Fibroblast of villous mesenchyme (primary cell): Measurements from ENCODE around the gene MRM1. TPM values are rescaled to one million over a fixed set of nuclear protein-coding genes. Genes with fewer than 3 reads are reported as not detected.

Experiments used
- DNase-seq: peaks from one replicate; pipeline ENCODE4 v3.0.0-alpha.2; 2010; ENCODE audit warnings: low read depth
- H3K4me3 ChIP-seq: 2 replicates; pipeline ENCODE4 v1.5.1; 2011; ENCODE audit warnings: low read depth, mild to moderate bottlenecking, low read length
- CTCF ChIP-seq: IDR thresholded peaks from 2 replicates; pipeline ENCODE4 v1.5.1; 2012; ENCODE audit warnings: low read depth, mild to moderate bottlenecking, low read length; ENCODE audit not compliant: insufficient read depth
- total RNA-seq: library from RNA; depleted of rRNA; stranded (reverse); fragments of >200 nt; gene quantifications from 2 replicates; pipeline ENCODE4 v1.2.3, GENCODE V29; 2012

The MRM1 gene
- total RNA-seq, 1 donor: 4.7 TPM

GRCh38 chr17:36641331-36641876 is 40.0 kb downstream of the MRM1 start:
- no peak for TF ChIP-seq CTCF
- no peak overlapping the region for H3K4me3 ChIP-seq
- no peak for DNase-seq

- DNase-seq: no peak
- TF ChIP-seq CTCF: no peak
- peak overlapping the region; percentile 15 for H3K4me3 ChIP-seq
These were observed 40.8 kb downstream of the MRM1 start for GRCh38 chr17:36641877-36642845.

GRCh38 chr17:36643086-36643685 is 41.8 kb downstream of the MRM1 start:
- no peak for DNase-seq
- TF ChIP-seq CTCF: no peak
- H3K4me3 ChIP-seq: no peak overlapping the region

GRCh38 chr17:36645422-36645821 is 44.0 kb downstream of the MRM1 start:
- TF ChIP-seq CTCF: no peak
- no peak overlapping the region for H3K4me3 ChIP-seq
- no peak for DNase-seq

GRCh38 chr17:36647636-36648035 is 46.3 kb downstream of the MRM1 start:
- no peak for TF ChIP-seq CTCF
- H3K4me3 ChIP-seq: no peak overlapping the region
- DNase-seq: no peak

- TF ChIP-seq CTCF: no peak
- H3K4me3 ChIP-seq: no peak overlapping the region
- DNase-seq: no peak
These were observed 48.9 kb downstream of the MRM1 start for GRCh38 chr17:36650096-36650775.
